Mesendoderm (in vitro differentiated cells): ENCODE measurements around the gene STRN3.

Source experiments
- DNase-seq: peaks from one replicate; pipeline ENCODE4 v3.0.0; 2013
- H2AK5ac ChIP-seq: 2 replicates; pipeline ENCODE4 v1.6.1; 2013; ENCODE audit warnings: low read length, inconsistent platforms
- H2BK120ac ChIP-seq: 2 replicates; pipeline ENCODE4 v1.6.1; 2013; ENCODE audit warnings: low read depth, mild to moderate bottlenecking, low read length, moderate library complexity, mixed read lengths
- H2BK15ac ChIP-seq: replicated peaks from 2 replicates; pipeline ENCODE4 v1.6.1; 2013; ENCODE audit warnings: low read depth, mild to moderate bottlenecking, moderate library complexity
- H2BK5ac ChIP-seq: 2 replicates; pipeline ENCODE4 v1.6.1; 2013; ENCODE audit warnings: low read length, inconsistent platforms
- H3K18ac ChIP-seq: 2 replicates; pipeline ENCODE4 v1.6.1; 2013; ENCODE audit warnings: mild to moderate bottlenecking, low read length, mixed read lengths
- H3K23ac ChIP-seq: one replicate; pipeline ENCODE4 v1.6.1; 2013; ENCODE audit warnings: low read length
- H3K27ac ChIP-seq: 2 replicates; pipeline ENCODE4 v1.5.1; 2013; ENCODE audit warnings: low read depth, mild to moderate bottlenecking, inconsistent platforms, low read length, moderate library complexity
- H3K27me3 ChIP-seq: 2 replicates; pipeline ENCODE4 v1.6.1; 2013; ENCODE audit warnings: low read length, control low read depth, mild to moderate bottlenecking, inconsistent platforms; ENCODE audit not compliant: insufficient read depth, poor library complexity
- H3K36me3 ChIP-seq: 2 replicates; pipeline ENCODE4 v1.6.1; 2013; ENCODE audit warnings: low read length, inconsistent platforms; ENCODE audit not compliant: control insufficient read depth, insufficient read depth
- H3K4ac ChIP-seq: one replicate; pipeline ENCODE4 v1.6.1; 2013; ENCODE audit warnings: low read depth, mild to moderate bottlenecking, low read length, moderate library complexity
- H3K4me1 ChIP-seq: 2 replicates; pipeline ENCODE4 v1.6.1; 2013; ENCODE audit warnings: low read depth, low read length, inconsistent platforms; ENCODE audit not compliant: control insufficient read depth
- H3K4me2 ChIP-seq: 2 replicates; pipeline ENCODE4 v1.6.1; 2013; ENCODE audit warnings: low read length
- H3K4me3 ChIP-seq: 2 replicates; pipeline ENCODE4 v1.5.1; 2013; ENCODE audit warnings: mild to moderate bottlenecking, low read length
- H3K56ac ChIP-seq: one replicate; pipeline ENCODE4 v1.6.1; 2013; ENCODE audit warnings: low read length
- H3K79me1 ChIP-seq: 2 replicates; pipeline ENCODE4 v1.6.1; 2013; ENCODE audit warnings: low read length, inconsistent platforms
- H3K79me2 ChIP-seq: 2 replicates; pipeline ENCODE4 v1.6.1; 2013; ENCODE audit warnings: mild to moderate bottlenecking, low read length; ENCODE audit not compliant: control insufficient read depth, insufficient read depth
- H3K9ac ChIP-seq: 2 replicates; pipeline ENCODE4 v1.6.1; 2013; ENCODE audit warnings: low read length, inconsistent platforms
- H4K5ac ChIP-seq: one replicate; pipeline ENCODE4 v1.6.1; 2013; ENCODE audit warnings: low read length
- H4K8ac ChIP-seq: one replicate; pipeline ENCODE4 v1.6.1; 2013; ENCODE audit warnings: low read depth, mild to moderate bottlenecking, control low read depth, low read length, moderate library complexity
- WGBS: extraction: QIAGEN DNeasy Blood & Tissue Kit; methylation state at CpG from one replicate; pipeline ENCODE4 v1.1.7; 2013; ENCODE audit warnings: low lambda C conversion rate, missing lambda C conversion rate; ENCODE audit not compliant: insufficient coverage; ENCODE audit errors: extremely low coverage; 5-methylcytosine and 5-hydroxymethylcytosine counted together

STRN3 gene

GRCh38 chr14:31024010-31024480, 2.1 kb downstream of the STRN3 start:
- Histone ChIP-seq H3K79me1 (peaks cover 3% of the 10 kb centered on the region), H3K56ac (peak overlapping the region; percentile 52), H2BK5ac (no peak overlapping the region), H3K23ac (no peak overlapping the region), H3K4me2 (peak overlapping the region; percentile 29), H3K79me2 (peaks cover 55% of the 10 kb centered on the region), H4K5ac (no peak overlapping the region), H3K36me3 (no peaks in the 10 kb centered on the region), H3K27ac (no peak overlapping the region), H2BK15ac (no peak overlapping the region), H3K4me3 (no peak overlapping the region), H2AK5ac (no peak overlapping the region), H3K18ac (no peak overlapping the region), H2BK120ac (no peak overlapping the region), H3K4ac (no peak overlapping the region), H4K8ac (no peak overlapping the region), H3K27me3 (no peaks in the 10 kb centered on the region), H3K9ac (peak overlapping the region; percentile 36), H3K4me1 (peaks cover 5% of the 10 kb centered on the region)
- DNase-seq: no peak

GRCh38 chr14:31022386-31022785, 3.8 kb downstream of the STRN3 start:
- Histone ChIP-seq H3K18ac (no peak overlapping the region), H3K4me3 (no peak overlapping the region), H3K36me3 (peaks cover 1% of the 10 kb centered on the region)

GRCh38 chr14:31021576-31021949, 4.6 kb downstream of the STRN3 start:
- Histone ChIP-seq H3K36me3 (peaks cover 1% of the 10 kb centered on the region), H3K79me2 (peaks cover 74% of the 10 kb centered on the region), H3K9ac (no peak overlapping the region), H2AK5ac (no peak overlapping the region), H4K5ac (no peak overlapping the region), H3K4ac (no peak overlapping the region), H2BK15ac (no peak overlapping the region), H3K4me2 (no peak overlapping the region), H3K27ac (no peak overlapping the region), H3K23ac (no peak overlapping the region), H4K8ac (no peak overlapping the region), H3K4me3 (no peak overlapping the region), H3K79me1 (peaks cover 8% of the 10 kb centered on the region), H3K18ac (no peak overlapping the region), H3K56ac (no peak overlapping the region), H3K27me3 (no peaks in the 10 kb centered on the region), H2BK5ac (no peak overlapping the region), H2BK120ac (no peak overlapping the region), H3K4me1 (peaks cover 2% of the 10 kb centered on the region)
- no CpG with 5 or more reads among the region's 4 CpGs for WGBS
- no peak for DNase-seq

More at GRCh38 chr14:31022386-31022785, 3.8 kb downstream of the STRN3 start:
- Histone ChIP-seq H3K4me2 (no peak overlapping the region), H3K27me3 (no peaks in the 10 kb centered on the region), H2AK5ac (no peak overlapping the region), H3K4ac (no peak overlapping the region), H2BK120ac (no peak overlapping the region), H3K79me2 (peaks cover 69% of the 10 kb centered on the region), H2BK15ac (no peak overlapping the region), H3K23ac (no peak overlapping the region), H2BK5ac (no peak overlapping the region), H3K9ac (no peak overlapping the region), H3K4me1 (peaks cover 2% of the 10 kb centered on the region), H4K5ac (no peak overlapping the region), H3K27ac (no peak overlapping the region), H3K56ac (no peak overlapping the region), H3K79me1 (peaks cover 8% of the 10 kb centered on the region), H4K8ac (no peak overlapping the region)
- no CpG with 5 or more reads among the region's 2 CpGs for WGBS
- no peak for DNase-seq

DNA sequence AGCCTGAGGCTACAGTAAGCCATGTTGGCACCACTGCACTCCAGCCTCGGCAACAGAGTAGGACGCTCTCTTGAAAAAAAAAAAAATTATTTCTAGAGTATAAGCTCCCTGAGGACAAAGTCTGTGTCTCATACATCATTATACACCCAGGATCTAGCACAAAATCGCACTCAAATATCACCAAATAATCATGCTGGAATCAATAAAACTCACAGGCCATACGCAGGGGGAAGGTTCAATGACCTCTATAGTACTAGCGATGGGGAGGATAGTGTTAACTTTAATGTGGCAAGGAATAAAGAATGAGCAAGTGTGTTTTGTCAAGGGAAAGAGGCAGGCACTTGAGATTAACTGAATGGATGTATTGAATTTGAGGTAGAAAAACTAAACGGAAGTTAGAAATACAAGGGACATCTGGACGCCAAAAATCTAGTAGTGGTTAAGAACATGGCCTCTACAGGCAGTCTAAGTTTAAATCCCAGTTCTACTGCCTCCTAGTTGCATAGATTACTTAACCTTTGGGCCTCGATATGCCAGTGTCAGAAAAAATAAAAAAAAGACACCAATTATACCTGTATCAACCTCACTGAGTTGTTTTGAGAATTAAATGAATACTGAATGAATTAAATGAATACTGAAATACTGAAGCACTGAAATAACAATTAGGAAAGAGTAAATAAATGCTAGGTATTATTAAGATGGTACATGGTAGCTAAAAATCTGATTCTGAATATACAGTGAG, 5.2 kb downstream of the STRN3 start:
- no peak overlapping the region for H3K23ac ChIP-seq
- H3K79me1 ChIP-seq: peaks cover 8% of the 10 kb centered on the region
- no peak overlapping the region for H2BK5ac ChIP-seq
- no peak overlapping the region for H2AK5ac ChIP-seq
- no peak overlapping the region for H3K9ac ChIP-seq
- H3K4me3 ChIP-seq: no peak overlapping the region
- H3K27me3 ChIP-seq: no peaks in the 10 kb centered on the region
- peaks cover 78% of the 10 kb centered on the region for H3K79me2 ChIP-seq
- no peak overlapping the region for H3K4me2 ChIP-seq
- no peak overlapping the region for H3K4ac ChIP-seq
- H3K56ac ChIP-seq: no peak overlapping the region
- WGBS: no CpG with 5 or more reads among the region's 8 CpGs
- peaks cover 1% of the 10 kb centered on the region for H3K36me3 ChIP-seq
- no peak overlapping the region for H4K8ac ChIP-seq
- no peak overlapping the region for H4K5ac ChIP-seq
- H3K4me1 ChIP-seq: peaks cover 2% of the 10 kb centered on the region
- no peak overlapping the region for H3K27ac ChIP-seq
- no peak overlapping the region for H2BK15ac ChIP-seq
- no peak overlapping the region for H2BK120ac ChIP-seq
- DNase-seq: no peak
- H3K18ac ChIP-seq: no peak overlapping the region

DNA sequence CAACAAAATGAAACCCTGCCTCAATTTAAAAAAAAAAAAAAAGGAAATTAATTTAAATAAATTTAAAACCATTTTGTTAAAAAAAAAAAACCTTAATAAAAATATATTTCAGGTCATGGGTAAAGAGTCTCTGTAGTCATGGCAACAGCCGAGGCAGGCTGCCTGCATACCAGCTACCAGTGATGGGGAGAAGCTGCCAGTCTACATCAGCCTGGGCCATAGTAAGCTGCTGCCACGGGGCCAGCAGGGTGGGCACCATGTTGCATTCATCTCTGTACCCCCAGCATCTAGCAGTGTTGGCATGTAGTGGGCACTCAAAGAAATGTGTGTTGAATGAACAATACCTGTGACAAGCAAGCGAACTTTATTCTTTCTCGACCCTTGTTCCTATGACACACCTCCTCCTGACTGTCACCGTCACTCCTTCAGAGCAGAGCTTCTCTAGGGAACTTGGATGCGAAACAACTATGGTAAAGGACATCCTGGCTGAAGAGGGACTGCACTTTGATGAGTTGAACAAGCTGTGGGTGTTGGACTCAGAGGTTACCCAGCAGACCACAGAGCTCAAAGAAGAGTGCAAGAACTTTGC, 8.0 kb downstream of the STRN3 start:
- Histone ChIP-seq H3K23ac (no peak overlapping the region), H2BK5ac (no peak overlapping the region), H2AK5ac (no peak overlapping the region), H3K9ac (no peak overlapping the region), H2BK15ac (no peak overlapping the region), H4K8ac (no peak overlapping the region), H3K79me1 (peaks cover 8% of the 10 kb centered on the region), H3K79me2 (peaks cover 84% of the 10 kb centered on the region), H2BK120ac (no peak overlapping the region), H3K27me3 (no peaks in the 10 kb centered on the region), H4K5ac (no peak overlapping the region), H3K4me3 (no peak overlapping the region), H3K18ac (no peak overlapping the region), H3K4me2 (no peak overlapping the region), H3K4me1 (no peaks in the 10 kb centered on the region), H3K4ac (no peak overlapping the region), H3K36me3 (peaks cover 1% of the 10 kb centered on the region), H3K27ac (no peak overlapping the region), H3K56ac (no peak overlapping the region)
- WGBS: no CpG with 5 or more reads among the region's 6 CpGs
- DNase-seq: no peak
